Testis (tissue), 3 donors: ENCODE data around the gene ART4. TPM values are rescaled to one million over a fixed set of nuclear protein-coding genes. Genes with fewer than 3 reads are reported as not detected.

Source experiments
- DNase-seq: peaks from one replicate; pipeline ENCODE4 v3.0.0-alpha.2; 2019
- H3K27ac ChIP-seq, 2 donors: fragments of 200-600 bp; sonication (generic); one replicate each; pipeline ENCODE4 v1.5.1; 2019
- H3K27me3 ChIP-seq: fragments of 200-600 bp; sonication (generic); one replicate; pipeline ENCODE4 v1.5.1; 2019
- H3K36me3 ChIP-seq: fragments of 200-600 bp; sonication (generic); one replicate; pipeline ENCODE4 v1.5.1; 2017; ENCODE audit warnings: low read depth; ENCODE audit errors: missing control alignments
- H3K4me1 ChIP-seq: fragments of 200-600 bp; sonication (generic); one replicate; pipeline ENCODE4 v1.5.1; 2019
- H3K4me3 ChIP-seq, 2 donors: fragments of 200-600 bp; sonication (generic); one replicate each; pipeline ENCODE4 v1.5.1; 2017 to 2019
- H3K9me3 ChIP-seq: fragments of 200-600 bp; sonication (generic); one replicate; pipeline ENCODE4 v1.5.1; 2017
- POLR2A ChIP-seq: fragments of 450-650 bp; IDR thresholded peaks from one replicate; pipeline ENCODE4 v1.6.1; 2017; ENCODE audit warnings: antibody characterized with exemption, mild to moderate bottlenecking, moderate library complexity
- WGBS, 2 donors: methylation state at CpG; one replicate each; pipeline ENCODE4 v1.1.5; 2018; 5-methylcytosine and 5-hydroxymethylcytosine counted together
- intact Hi-C: fragments of 100-400 bp; cut with DNase I; formaldehyde crosslinking; loops from one replicate; pipeline ENCODE4 v1.15.1; 2023; ENCODE audit warnings: low total_unique reads
- polyA plus RNA-seq: library from polyadenylated mRNA; stranded (reverse); fragments of 350-450 nt; fragmentation: Illumina TruSeq; extraction: RNeasy Lipid Tissue Mini Kit (QIAGEN cat#74804); gene quantifications from one replicate; pipeline ENCODE4 v1.2.3, GENCODE V29; 2014; ENCODE audit warnings: low read depth, low replicate concordance; ENCODE audit not compliant: insufficient read depth
- total RNA-seq, 2 donors: library from RNA; depleted of rRNA; stranded (reverse); fragments of >200 nt; gene quantifications; one replicate each; pipeline ENCODE4 v1.2.3, GENCODE V29; 2016
- TF ChIP-seq, protein P1 (sequence below), 3 experiments: fragments of 450-650 bp in 2 of 3; fragments of 200-600 bp in 1 of 3; sonication (generic) in 1 of 3; IDR thresholded peaks; one replicate each; pipeline ENCODE4 v1.5.1; 2016 to 2019; ENCODE audit warnings: antibody characterized with exemption in 3 of 3, mild to moderate bottlenecking in 2 of 3, moderate library complexity in 1 of 3

Gene ART4
- total and polyA plus RNA-seq, 3 donors from 2014 or later = 0.16 to 1.4 (median 0.57) TPM

DNA sequence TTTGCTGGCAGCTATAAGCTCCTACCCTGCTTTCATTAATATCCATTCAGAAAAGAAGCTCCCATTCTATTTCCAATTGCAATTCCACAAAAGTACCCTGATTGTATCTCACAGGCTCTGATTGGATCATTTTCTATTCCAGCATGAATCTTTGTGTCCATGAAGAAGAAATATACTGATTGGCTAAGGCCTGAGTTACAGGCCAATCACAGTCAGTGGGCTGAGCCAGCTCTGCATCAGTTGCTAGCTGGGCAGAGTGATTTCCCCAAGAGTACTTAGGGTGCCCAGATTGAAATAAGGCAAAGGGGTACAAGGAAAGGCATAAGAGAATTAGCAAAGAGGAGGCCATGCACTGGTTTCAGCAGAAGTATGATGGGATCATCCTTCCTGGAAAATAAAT lies 14.4 kb downstream of the ART4 start:
- Histone ChIP-seq H3K36me3 (no peaks in the 10 kb centered on the region), H3K27me3 (no peaks in the 10 kb centered on the region), H3K4me1 (no peaks in the 10 kb centered on the region), H3K27ac (no peak overlapping the region), H3K4me3 (no peak overlapping the region), H3K9me3 (no peaks in the 10 kb centered on the region)
- peak; percentile 30 for DNase-seq
- intact Hi-C loops = no loop called here
- no peak for TF ChIP-seq POLR2A
- TF ChIP-seq, protein P1, sequence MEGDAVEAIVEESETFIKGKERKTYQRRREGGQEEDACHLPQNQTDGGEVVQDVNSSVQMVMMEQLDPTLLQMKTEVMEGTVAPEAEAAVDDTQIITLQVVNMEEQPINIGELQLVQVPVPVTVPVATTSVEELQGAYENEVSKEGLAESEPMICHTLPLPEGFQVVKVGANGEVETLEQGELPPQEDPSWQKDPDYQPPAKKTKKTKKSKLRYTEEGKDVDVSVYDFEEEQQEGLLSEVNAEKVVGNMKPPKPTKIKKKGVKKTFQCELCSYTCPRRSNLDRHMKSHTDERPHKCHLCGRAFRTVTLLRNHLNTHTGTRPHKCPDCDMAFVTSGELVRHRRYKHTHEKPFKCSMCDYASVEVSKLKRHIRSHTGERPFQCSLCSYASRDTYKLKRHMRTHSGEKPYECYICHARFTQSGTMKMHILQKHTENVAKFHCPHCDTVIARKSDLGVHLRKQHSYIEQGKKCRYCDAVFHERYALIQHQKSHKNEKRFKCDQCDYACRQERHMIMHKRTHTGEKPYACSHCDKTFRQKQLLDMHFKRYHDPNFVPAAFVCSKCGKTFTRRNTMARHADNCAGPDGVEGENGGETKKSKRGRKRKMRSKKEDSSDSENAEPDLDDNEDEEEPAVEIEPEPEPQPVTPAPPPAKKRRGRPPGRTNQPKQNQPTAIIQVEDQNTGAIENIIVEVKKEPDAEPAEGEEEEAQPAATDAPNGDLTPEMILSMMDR (IDR thresholded peaks at IDR 0.05) = no peak

DNA sequence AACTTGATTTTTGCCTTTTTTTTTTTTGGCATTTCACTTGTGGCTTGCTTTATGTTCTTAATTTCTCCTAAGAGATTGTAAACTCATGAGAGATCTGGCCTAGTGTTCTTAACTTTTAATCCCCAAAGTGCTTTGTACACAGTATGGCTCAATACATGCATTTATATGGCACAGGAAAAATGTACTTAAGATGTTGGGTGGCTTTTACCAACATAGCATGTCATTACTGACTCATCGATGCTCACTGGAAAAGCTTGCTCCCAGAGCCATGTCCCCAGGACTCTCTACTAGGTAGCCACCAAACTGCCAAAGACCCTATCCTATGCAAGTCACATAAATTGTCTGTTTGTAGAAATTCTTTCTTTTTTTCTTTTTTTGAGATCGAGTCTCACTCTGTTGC lies 16.3 kb downstream of the ART4 start:
- Histone ChIP-seq H3K4me1 (no peaks in the 10 kb centered on the region), H3K36me3 (no peaks in the 10 kb centered on the region), H3K4me3 (no peak overlapping the region), H3K27ac (no peak overlapping the region), H3K27me3 (no peaks in the 10 kb centered on the region), H3K9me3 (no peaks in the 10 kb centered on the region)
- intact Hi-C loops = no loop called here
- TF ChIP-seq, protein P1 (IDR thresholded peaks at IDR 0.05) = no peak
- TF ChIP-seq POLR2A = no peak
- DNase-seq = no peak
- WGBS, 2 donors = 95 to 96% methylated on average over 2 of the region's 2 CpGs

GRCh38 chr12:14826491-14826890 lies 16.8 kb downstream of the ART4 start:
- no peak for TF ChIP-seq POLR2A
- TF ChIP-seq, protein P1 (IDR thresholded peaks at IDR 0.05) = no peak
- no peaks in the 10 kb centered on the region for H3K4me1 ChIP-seq
- intact Hi-C loops = no loop called here
- H3K36me3 ChIP-seq = no peaks in the 10 kb centered on the region
- H3K27ac ChIP-seq = no peak overlapping the region
- DNase-seq = no peak
- no peaks in the 10 kb centered on the region for H3K27me3 ChIP-seq
- 81% methylated on average over 5 of the region's 5 CpGs for WGBS, 2 donors
- H3K9me3 ChIP-seq = no peaks in the 10 kb centered on the region
- H3K4me3 ChIP-seq = no peak overlapping the region

DNA sequence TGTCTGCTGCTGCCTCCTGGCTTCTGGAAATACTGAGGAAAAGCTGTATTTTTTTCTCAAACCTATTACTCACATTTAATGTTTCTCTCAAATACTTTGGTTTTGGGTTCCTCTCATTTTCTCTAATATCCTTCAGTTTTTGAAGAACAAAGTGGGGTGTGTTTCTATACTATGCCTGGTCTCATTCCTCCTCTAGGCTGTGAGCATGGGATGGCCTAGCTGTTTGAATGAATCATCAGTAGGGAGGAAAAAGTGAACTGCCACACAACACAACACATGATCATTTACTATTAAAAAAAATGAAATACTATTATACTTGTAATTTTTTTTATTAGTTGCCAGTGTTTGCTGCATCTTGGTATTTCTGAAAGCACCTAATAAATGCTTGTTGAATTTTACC lies 18.1 kb downstream of the ART4 start:
- DNase-seq = no peak
- no peak for TF ChIP-seq POLR2A
- TF ChIP-seq, protein P1 (IDR thresholded peaks at IDR 0.05) = no peak
- Histone ChIP-seq H3K27ac (no peak overlapping the region), H3K9me3 (no peaks in the 10 kb centered on the region), H3K36me3 (no peaks in the 10 kb centered on the region), H3K27me3 (no peaks in the 10 kb centered on the region), H3K4me1 (no peaks in the 10 kb centered on the region), H3K4me3 (no peak overlapping the region)
- intact Hi-C loops = no loop called here

GRCh38 chr12:14824012-14824634 lies 19.2 kb downstream of the ART4 start:
- H3K9me3 ChIP-seq = no peaks in the 10 kb centered on the region
- no peak for DNase-seq
- no peaks in the 10 kb centered on the region for H3K4me1 ChIP-seq
- no peak overlapping the region for H3K4me3 ChIP-seq
- no peaks in the 10 kb centered on the region for H3K36me3 ChIP-seq
- intact Hi-C loops = no loop called here
- WGBS, 2 donors = 89 to 96% methylated on average over 1 of the region's 1 CpG
- no peaks in the 10 kb centered on the region for H3K27me3 ChIP-seq
- no peak overlapping the region for H3K27ac ChIP-seq
- TF ChIP-seq POLR2A = no peak
- TF ChIP-seq, protein P1 (IDR thresholded peaks at IDR 0.05) = no peak
